ENCODE measurements around the gene MINDY3. TPM values are rescaled to one million over a fixed set of nuclear protein-coding genes. Genes with fewer than 3 reads are reported as not detected.

MINDY3 gene
- total RNA-seq, 2 donors from 2014 or later, result 23.3 to 30.5 TPM

- DNase-seq (ENCODE audit: low spot score), result no peak
- Histone ChIP-seq H3K27ac (no peak overlapping the region), H3K36me3 (no peaks in the 10 kb centered on the region), H3K4me3 (no peak overlapping the region), H3K4me1 (replicated peaks) (no peaks in the 10 kb centered on the region), H3K27me3 (replicated peaks; ENCODE audit: insufficient read depth) (no peaks in the 10 kb centered on the region), H3K9me3 (no peaks in the 10 kb centered on the region)
- WGBS, result 92% methylated on average over 4 of the region's 4 CpGs
- TF ChIP-seq CTCF (IDR thresholded peaks at IDR 0.05) (no peak), POLR2AphosphoS5 (IDR thresholded peaks at IDR 0.05) (no peak), POLR2A (IDR thresholded peaks at IDR 0.05) (no peak)
- intact Hi-C loops (cut with DNase I), result no loop called here
Observed at GRCh38 chr10:15849316-15849715, 11.0 kb downstream of the MINDY3 start.

GRCh38 chr10:15847481-15847880, 12.8 kb downstream of the MINDY3 start:
- H3K4me1 ChIP-seq (replicated peaks), result no peaks in the 10 kb centered on the region
- no peaks in the 10 kb centered on the region for H3K36me3 ChIP-seq
- intact Hi-C loops (cut with DNase I), result no loop called here
- no peak overlapping the region for H3K4me3 ChIP-seq
- no peaks in the 10 kb centered on the region for H3K27me3 ChIP-seq (replicated peaks; ENCODE audit: insufficient read depth)
- no peak overlapping the region for H3K27ac ChIP-seq
- TF ChIP-seq POLR2AphosphoS5 (IDR thresholded peaks at IDR 0.05) (no peak), POLR2A (IDR thresholded peaks at IDR 0.05) (no peak), CTCF (IDR thresholded peaks at IDR 0.05) (no peak)
- no peaks in the 10 kb centered on the region for H3K9me3 ChIP-seq
- DNase-seq (ENCODE audit: low spot score), result no peak
- 96% methylated on average over 4 of the region's 4 CpGs for WGBS

GRCh38 chr10:15844517-15844916, 15.8 kb downstream of the MINDY3 start:
- intact Hi-C loops (cut with DNase I), result no loop called here
- no peak for DNase-seq (ENCODE audit: low spot score)

GRCh38 chr10:15843695-15844094, 16.6 kb downstream of the MINDY3 start:
- TF ChIP-seq POLR2AphosphoS5 (IDR thresholded peaks at IDR 0.05), result no peak
- TF ChIP-seq POLR2A (IDR thresholded peaks at IDR 0.05), result no peak
- no peak for TF ChIP-seq CTCF (IDR thresholded peaks at IDR 0.05)
- H3K36me3 ChIP-seq, result no peaks in the 10 kb centered on the region
- H3K9me3 ChIP-seq, result no peaks in the 10 kb centered on the region
- H3K4me1 ChIP-seq (replicated peaks), result no peaks in the 10 kb centered on the region
- intact Hi-C loops (cut with DNase I), result no loop called here
- no peaks in the 10 kb centered on the region for H3K27me3 ChIP-seq (replicated peaks; ENCODE audit: insufficient read depth)
- no peak overlapping the region for H3K4me3 ChIP-seq
- DNase-seq (ENCODE audit: low spot score), result no peak
- 86% methylated on average over 4 of the region's 4 CpGs for WGBS
- no peak overlapping the region for H3K27ac ChIP-seq

More at GRCh38 chr10:15844517-15844916, 15.8 kb downstream of the MINDY3 start:
- Histone ChIP-seq H3K9me3 (no peaks in the 10 kb centered on the region), H3K36me3 (no peaks in the 10 kb centered on the region), H3K27me3 (replicated peaks; ENCODE audit: insufficient read depth) (no peaks in the 10 kb centered on the region), H3K27ac (no peak overlapping the region), H3K4me3 (no peak overlapping the region), H3K4me1 (replicated peaks) (no peaks in the 10 kb centered on the region)
- TF ChIP-seq POLR2A (IDR thresholded peaks at IDR 0.05), result no peak
- no peak for TF ChIP-seq CTCF (IDR thresholded peaks at IDR 0.05)
- TF ChIP-seq POLR2AphosphoS5 (IDR thresholded peaks at IDR 0.05), result no peak

DNA sequence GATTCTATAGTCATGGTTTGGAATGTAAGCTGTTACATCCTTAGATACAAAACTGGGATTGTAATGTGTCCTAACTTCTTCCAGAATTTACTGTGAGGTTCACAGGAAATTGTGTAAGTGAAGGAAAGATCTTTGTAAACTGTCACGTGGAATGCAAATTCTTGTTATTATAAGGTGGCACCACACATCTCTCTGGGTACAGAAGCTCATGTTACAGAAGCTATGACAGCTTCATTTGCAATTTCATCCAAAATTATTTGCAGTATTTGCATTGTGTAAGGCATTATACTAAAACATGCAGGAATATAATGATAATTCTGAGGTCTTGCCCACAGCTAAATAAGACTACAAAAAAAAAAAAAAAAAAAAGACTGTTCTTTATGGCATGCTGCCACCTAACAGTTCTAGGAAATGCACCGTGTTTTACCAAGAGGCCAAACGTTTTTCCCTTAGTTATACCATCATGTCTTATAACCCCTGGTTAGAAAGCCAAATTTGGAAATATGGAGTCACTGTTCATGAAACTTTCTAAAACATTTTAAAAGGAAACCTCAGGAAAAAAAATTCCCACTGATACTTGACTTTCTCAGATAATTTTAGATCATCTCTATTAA, 17.6 kb downstream of the MINDY3 start:
- no peak overlapping the region for H3K27ac ChIP-seq
- WGBS, result 26% methylated on average over 3 of the region's 3 CpGs
- no peak for TF ChIP-seq POLR2A (IDR thresholded peaks at IDR 0.05)
- no peak for TF ChIP-seq CTCF (IDR thresholded peaks at IDR 0.05)
- no peak for TF ChIP-seq POLR2AphosphoS5 (IDR thresholded peaks at IDR 0.05)
- no peak overlapping the region for H3K4me3 ChIP-seq
- intact Hi-C loops (cut with DNase I), result no loop called here
- H3K36me3 ChIP-seq, result no peaks in the 10 kb centered on the region
- H3K4me1 ChIP-seq (replicated peaks), result no peaks in the 10 kb centered on the region
- H3K27me3 ChIP-seq (replicated peaks; ENCODE audit: insufficient read depth), result no peaks in the 10 kb centered on the region
- no peaks in the 10 kb centered on the region for H3K9me3 ChIP-seq
- DNase-seq (ENCODE audit: low spot score), result no peak
